HG03558 (cell line): ENCODE measurements around the gene WNT4.

ENCODE experiments used
- ATAC-seq: cut with Tn5 transposase; IDR thresholded peaks from one replicate; pipeline ENCODE4 v1.9.1; 2021; ENCODE audit warnings: moderate number of reproducible peaks; ENCODE audit not compliant: unreplicated experiment; ENCODE audit errors: extremely low read depth

The WNT4 gene

DNA sequence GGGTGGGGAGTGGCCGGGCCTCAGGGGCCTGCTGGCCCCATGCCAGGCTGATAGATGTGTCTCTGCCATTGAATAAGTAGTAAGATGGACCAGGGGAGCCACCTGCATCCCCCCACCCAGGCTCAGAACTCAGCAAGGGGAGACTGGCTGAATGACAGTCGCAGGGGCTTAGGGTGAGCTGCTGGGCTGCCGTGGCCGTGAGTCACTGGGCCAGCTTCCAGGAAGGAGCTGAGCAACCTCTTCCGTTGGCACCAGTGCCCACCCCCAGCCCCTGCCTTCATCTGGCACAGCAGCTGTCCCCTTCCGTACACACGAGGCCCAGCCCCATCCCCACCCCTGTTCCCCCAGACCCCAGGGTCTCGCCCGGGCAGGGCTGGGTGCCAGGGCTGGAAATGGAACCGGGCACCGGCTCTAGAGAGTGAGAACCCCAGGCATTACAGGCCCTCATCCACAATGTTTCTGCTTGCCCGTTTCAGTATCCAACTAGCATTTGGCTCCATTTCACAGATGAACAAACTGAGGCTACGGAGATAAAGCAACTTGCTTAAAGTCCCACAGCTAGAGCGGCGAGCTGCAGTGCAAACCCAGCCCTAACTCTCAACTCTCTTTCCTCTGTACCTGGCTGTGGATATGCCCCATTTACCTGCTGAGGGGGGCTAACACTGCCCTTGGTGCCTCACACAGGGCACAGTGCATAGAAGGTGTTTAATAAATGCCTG, 10.2 kb downstream of the WNT4 start:
- ATAC-seq = no peak

DNA sequence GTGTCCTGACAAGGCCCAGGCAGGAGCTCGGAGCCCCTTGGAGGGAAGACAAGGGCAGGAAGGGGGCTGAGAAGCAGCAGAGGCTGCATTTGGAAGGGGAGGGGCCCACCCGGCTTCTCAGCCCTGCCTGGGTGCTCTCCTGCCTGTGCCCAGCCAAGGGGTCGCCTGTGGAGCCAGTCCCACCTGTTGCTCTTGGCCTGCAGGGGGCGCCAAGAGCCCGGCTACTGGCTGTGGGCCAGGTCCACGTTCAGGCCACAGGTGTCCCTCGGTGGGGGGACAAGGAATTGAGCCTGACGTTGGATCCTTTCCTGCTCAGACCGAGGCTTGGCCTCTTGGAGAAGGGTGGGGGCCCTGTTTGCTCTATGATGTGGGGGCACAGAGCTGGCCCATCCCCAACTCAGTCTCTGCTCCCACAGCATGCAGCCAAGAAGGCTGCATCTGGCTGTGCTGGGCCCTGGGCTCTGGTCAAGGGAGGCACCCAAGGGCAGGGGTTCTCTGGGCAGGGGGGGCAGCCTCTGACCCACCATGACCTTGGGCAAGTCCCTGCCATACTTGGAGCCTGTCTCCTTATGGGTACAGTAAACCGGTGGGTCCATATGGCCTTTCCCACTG, 10.9 kb downstream of the WNT4 start:
- ATAC-seq = no peak

DNA sequence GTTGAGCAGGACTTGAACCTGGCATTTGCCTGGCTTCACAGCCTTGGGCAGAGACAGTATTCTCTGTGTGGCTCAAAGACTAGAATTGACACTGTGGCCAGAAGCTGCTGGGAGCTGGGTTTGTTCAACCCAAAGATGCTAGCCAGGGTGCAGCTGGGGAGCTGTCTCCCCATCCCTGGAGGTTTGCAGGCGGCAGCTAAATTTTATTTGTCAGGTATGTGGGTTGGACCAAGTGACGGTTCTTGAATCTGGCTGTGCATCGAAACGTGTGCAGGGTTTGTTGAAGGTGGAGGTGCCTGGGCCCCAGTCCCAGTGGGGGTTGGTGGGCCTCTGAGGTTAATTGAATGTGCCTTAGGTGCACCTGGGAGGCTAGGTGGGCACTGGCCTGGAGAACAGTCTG, 11.8 kb downstream of the WNT4 start:
- no peak for ATAC-seq

DNA sequence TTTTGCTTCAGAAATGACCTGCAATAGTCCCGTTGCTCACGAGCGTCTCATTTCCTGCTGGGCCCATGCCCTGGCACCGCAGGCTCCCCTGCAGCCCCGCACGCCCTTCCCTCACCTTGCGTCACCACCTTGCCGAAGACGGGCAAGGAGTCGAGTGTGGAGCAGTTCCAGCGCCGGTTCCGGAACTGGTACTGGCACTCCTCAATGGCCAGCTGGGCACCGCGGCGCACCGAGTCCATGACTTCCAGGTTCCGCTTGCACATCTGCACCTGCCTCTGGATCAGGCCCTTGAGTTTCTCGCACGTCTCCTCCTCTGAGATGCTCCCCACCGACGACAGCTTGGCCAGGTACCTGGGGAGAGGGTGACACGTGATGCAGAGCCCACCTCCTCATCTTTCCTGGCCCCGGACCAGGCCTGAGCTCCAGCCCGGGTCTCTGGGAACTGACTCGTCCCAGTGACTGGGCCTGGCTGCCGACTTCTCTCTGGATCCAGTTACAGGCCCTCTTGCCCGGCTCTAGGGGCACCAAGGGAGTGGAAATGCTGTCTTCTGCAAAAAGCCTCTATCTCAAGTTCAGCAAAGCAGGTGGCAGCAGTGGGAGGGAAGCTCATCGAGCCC, 13.3 kb downstream of the WNT4 start:
- ATAC-seq = no peak

DNA sequence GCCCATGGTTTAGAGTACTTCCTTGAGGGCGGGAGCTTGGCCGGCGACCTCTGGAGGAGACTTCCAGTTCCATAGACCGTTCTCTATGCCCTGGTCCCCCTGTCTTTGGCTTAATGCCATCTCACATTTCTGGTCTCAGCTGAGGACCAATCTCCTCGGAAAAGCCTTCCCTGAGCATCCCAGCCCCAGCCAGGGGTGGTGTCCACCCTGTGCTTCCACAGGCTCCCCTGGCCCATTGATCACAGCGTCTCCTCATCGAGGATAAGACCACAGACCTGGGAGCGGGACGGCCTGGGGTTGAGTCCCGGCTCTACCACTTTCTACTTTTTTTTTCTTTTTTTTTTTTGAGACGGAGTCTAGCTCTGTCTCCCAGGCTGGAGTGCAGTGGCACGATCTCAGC, 14.5 kb downstream of the WNT4 start:
- no peak for ATAC-seq

DNA sequence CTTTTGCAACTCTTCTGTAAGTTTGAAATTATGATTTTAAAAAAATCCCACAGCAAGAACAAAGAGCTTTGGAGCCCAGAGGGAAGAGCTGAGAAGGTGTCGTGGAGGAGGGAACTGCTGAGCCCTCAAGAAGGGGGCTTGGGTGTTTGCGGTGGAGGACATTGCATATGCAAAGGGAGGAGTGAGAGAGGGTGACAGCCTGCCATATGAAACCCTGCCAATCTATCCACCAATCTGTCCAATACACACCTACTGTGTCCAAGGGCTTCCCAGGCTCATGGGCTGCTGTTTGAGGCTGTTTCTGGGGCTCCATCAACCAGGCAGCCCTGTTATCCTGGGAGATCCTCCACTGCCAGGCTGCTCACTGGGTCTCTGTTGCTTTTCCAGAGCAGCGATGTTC, 15.2 kb downstream of the WNT4 start:
- ATAC-seq = no peak

DNA sequence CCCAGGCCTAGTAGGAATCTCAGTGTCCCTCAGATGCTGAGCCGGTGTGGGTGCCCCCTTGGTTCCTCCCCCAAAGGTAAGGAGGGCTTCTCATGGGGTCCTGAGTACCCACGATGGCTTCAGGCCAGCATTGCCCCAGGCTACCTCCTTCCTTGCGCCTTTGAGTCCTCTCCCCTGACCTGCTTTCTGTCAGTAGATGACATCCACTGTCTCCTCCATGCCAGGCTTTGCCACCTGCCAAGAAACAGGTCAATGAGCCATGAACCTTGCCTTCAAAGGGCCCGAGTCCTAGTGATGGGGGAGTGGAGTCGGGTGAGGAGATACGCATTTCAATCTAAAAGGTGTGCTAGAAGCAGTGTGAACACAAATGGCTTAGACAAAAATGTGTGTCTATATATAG, 15.6 kb downstream of the WNT4 start:
- ATAC-seq = no peak

DNA sequence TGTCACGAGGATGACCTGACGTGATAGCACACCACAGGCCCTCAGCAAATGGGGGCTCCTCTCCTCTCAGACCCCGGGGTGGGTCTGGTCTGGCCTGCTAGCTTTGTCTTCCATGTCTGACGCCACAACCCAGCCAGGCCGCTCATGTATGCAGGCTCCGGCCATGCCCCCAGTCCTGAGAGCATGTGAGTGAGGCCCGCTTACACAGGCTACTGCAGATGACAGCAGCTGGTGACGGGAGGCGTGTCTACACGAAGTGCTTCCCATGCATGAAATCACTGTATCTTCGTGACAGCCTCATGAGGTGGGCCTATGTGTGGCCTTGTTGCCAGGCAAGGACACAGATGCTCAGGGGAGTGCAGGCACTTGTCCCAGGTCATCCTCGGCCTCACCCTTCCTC, 16.4 kb downstream of the WNT4 start:
- no peak for ATAC-seq

DNA sequence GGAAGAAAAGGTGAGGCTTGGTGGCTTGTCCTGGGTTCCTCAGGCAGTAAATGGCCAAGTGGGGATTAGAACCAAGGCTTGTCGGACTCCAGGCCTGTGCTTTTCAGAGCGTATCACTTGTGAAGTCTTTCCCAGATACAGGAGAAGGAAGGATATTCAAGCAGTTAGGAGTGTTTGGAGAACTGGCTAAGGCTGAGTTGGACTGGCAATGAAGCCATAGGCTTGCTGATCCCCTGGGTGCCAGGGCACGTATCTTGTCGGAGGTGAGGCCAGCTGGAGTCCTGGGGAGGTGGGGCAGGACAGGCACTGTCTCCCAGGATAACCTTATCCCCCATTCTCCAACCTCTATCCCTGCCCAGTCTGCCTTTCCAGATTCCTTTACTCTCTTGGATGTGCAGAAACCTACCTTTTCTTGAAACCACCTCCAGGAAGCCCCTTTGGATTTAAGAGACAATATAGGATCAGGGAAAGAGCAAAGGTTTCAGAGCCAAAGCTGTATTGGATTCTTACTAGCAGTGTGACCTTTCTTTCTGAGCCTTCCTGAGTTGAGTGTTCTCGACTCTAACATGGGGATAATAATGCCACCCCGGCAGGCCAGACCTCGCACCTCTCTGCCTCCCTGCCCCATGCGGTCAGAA, 18.2 kb downstream of the WNT4 start:
- no peak for ATAC-seq

DNA sequence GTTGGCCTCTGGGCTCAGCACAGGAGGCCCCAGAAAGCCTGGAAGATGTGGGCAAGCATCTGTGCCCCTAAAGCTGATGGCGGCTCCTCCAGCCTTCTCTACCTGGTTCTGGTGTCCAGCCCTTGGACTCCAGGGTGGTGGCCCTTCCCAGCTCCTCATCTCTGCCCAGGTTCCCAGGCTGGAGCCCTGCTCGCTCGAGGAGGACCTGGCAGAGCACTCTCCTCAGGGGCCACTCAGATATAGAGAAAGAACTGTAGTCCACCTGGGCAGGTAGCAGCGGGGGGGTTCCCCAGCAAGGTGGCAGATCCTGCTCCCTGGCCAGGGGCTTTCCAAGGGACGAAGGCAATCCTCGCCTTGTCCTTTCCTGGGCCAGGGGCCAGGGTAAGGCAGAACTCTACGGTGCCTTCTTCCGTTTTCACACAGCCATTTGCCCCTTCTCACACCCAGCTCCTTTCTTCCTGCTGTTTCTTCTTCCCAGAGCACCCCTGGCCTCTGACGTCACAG, 18.9 kb downstream of the WNT4 start:
- ATAC-seq = no peak

DNA sequence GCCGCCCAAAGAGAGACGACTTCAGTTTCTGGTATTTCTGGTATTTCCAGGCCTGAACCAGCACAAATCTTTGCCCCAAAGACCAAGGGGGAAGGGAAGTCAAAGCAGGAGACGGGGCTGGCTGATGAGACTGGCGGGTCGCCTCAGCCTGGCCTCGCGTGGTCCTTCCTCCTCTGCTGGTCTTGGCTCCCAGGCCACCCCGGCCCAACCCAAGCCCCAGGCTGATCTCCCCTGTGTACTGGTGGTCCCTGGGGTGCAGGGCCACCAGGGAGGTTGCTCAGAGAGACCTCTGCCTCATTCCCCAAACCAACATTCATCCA, 19.9 kb downstream of the WNT4 start:
- no peak for ATAC-seq

DNA sequence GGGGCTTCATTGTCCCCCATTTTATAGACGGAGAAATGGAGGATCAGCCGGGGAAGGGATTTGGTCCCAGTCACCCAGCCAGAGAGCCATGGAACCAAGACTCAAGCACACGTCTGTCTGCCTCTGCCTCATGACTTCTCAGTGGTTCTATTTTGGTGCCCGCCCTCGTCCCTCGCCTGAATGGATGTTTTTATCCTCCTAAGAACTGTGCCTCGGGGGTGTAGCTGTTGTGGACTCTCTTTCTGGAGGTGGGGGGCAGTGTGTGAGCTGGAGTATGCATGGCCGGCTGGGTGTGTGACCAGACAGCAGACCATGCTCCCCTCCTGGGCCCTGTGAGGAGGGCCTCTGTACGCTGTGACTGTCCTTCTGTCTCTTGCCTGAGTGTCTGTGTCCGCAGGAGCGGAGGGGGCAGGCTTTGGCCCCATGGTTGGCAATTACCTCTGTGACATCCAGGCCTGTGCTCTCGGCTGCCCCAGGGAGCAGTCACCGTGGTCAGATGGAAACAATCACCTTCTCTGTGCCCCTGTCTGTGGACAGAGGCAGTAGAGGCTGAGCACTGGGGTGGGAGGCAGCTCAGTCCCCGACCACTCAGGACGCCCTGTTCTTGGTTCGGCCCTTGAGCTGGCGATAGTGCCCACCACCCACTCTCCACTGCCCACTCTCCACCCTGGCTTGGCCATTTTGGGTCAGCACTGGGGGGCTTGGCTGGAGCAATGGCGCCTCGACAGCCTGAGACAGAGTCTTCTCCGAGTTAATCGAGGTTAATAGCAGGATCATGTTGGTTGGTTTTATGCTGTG, 20.4 kb downstream of the WNT4 start:
- no peak for ATAC-seq

DNA sequence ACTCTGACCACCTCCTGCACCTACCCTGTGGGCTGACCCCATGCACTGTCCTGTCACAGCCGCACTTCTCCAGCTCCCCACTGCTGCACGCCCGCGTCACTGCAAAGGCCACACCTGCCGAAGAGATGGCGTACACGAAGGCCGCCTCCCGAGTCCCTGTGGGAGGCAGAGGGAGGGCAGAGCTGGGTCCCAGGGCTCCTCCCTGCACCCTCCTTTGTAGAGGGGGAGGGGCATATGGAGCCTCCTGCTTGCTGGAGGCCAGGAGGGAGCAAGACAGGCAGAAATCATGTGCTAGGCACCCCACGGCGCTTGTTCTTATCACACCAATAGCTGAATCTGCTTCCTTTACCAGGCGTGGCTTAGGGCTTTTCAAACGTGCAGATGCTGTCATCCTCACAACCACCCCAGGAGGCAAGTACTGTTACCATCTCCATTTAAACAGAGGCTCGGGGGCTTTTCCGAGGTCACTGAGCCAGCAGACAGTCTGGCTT, 21.4 kb downstream of the WNT4 start:
- no peak for ATAC-seq

DNA sequence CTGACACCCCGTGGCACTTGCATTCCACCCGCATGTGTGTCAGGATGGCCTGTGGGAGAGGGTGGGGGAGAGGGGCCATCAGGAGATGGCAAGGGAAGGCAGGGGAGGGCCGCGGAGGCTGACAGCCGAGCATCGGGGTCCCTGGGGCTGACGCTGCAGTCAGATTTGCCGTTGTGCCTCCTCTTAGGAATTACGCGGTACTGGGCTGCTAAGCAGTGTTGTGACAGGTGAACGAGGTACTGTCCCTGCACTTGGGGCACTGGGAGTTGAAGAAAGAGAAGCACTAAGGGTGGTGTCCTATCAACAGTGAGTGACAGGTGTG, 22.5 kb downstream of the WNT4 start:
- ATAC-seq = no peak

DNA sequence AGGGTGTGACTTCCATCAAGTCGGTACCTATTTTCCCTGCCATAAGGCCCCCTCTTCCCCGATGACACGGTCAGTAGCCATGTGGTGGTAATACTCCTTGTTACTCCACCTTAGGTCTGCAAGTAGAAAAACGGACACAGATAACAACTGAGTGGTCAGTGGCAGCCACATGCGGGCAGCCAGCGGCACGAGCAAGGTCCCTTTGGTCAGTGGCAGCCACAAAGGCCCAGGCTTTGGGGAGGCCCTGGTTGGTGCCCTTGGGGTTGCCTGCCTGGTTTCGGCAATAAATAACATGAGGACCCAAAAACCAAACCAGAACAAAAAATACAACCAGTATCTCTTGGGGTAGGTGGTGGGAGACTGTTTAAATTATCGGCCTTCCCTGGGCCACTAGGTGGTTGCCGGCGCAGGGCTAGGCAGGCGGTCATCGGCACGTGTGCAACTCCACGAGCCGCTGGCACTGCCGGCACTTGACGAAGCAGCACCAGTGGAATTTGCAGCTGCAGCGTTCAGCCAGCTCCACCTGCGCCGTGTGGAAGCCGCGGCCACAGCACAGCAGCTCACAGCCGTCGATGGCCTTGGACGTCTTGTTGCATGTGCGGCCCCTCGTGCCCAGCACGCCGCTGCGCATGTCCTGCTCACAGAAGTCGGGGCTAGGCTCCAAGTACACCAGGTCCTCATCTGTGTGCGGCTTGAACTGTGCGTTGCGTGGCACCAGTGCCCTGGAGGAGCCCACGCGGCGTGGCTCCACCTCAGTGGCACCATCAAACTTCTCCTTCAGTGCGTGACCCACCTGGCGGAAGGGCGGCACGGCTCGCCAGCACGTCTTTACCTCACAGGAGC, 23.1 kb downstream of the WNT4 start:
- ATAC-seq = no peak

DNA sequence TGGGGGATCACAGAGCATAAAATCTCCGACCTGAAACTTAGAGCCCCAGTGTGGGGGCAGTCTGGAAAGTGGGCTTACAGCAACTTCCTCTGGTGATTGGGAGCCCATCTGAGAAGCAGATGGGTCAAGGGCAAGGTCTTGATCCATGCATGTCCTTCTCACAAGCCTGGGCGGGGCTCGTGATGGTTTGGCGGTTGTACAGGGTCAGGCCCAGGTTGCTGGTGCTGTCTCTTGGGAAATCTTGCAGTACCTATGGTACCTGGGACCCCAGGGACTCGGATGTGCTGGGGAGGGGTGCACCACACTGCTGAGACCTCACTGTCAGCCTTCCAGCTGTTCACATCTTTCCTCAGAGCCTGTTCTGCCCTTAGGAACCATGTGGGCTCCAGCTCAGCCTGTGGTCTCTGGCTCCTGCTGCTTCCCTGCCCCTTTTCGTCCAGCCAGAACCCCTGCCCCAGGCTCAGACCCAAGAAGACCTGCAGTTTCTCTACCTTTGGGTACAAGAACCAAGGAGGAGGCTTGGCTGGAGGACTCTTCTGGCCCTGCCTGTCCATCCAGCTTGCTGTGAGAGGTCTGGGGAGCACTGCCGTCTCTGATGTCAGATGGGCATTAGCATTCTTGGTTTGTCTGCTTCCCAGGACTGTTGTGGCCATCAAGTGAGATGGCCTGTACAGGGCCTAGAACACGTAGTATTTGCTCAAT, 24.5 kb downstream of the WNT4 start:
- no peak for ATAC-seq

DNA sequence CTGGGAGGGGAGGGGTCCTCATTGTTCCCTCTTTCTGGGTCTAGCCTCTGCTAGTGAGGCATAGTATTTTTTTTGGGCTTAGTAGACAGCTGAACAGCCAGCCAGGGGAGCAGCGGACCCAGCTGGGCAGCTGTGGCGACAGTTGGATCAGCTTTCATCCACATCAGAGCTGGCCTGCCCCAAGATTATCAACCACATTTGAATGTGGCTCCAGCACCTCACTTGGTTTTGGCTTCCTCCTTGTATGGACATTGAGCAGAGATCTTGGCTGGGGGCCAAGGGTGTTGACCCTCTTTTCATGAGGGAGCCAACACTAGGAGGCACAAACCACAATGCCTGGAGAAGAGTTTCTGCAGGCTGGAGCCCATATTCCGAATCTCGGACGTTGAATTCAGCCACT, 25.0 kb downstream of the WNT4 start:
- ATAC-seq = no peak

DNA sequence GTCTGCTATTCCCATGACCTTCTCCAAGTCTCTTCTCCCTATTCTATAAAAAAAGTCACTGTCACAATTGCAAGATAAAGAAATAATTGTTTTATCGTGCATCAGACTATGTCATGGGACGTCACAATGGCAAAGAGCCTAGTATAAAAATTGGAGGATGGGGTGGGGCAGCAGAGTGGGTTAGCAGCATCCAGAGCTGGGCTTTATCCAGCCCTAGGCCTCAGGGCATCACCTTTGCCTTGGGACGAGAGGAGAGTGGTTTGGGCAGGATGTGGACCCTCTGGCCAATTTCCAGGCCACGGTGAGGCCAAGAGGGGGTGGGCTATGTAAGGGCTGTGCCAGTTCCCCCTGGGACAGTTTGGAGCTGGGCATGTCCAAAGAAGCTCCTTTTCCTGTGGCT, 25.7 kb downstream of the WNT4 start:
- ATAC-seq = no peak

DNA sequence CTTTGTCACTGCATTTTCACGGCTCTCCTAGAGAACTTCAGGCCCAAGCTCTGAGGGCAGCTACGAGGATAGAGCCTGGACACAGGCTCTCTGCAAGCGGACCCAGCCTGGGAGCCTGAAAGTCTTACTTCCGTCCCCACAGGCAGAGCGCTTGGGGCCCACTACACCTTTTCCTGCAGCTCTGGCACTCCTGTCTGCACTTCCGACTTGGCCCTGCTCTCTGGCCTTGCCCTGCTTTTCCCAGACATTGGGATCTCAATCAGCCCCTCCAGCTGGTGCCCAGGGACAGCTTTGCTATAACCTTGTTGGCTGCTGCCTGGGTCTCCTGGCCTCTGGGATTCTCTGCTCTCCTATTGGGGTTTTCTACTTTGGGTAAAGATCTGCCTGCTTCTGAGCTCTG, 27.6 kb downstream of the WNT4 start:
- no peak for ATAC-seq
